HG02610 (cell line): ENCODE results near the gene IDI1.
"Not testable (repeated sequence)": the region's sequence is repeated elsewhere in the genome, so short reads cannot be mapped to it uniquely, and the experiment has no call there.

Experiments
- ATAC-seq: cut with Tn5 transposase; IDR thresholded peaks from one replicate; pipeline ENCODE4 v1.9.1; 2021; ENCODE audit warnings: mild to moderate bottlenecking, moderate library complexity; ENCODE audit not compliant: unreplicated experiment

Gene IDI1

GRCh38 chr10:1048732-1049424 lies at the start of gene IDI1:
Gene IDI1 (minus strand): TSS chr10:1049119. CDS start chr10:1049003, 116 bp downstream.
- ATAC-seq: peak; percentile 88

- ATAC-seq: no peak
Observed at GRCh38 chr10:1097436-1097835, 48.5 kb upstream of the IDI1 start.

- ATAC-seq: no peak
Observed at GRCh38 chr10:1096287-1096889, 47.5 kb upstream of the IDI1 start.

- ATAC-seq: no peak
Observed at GRCh38 chr10:1095498-1095897, 46.6 kb upstream of the IDI1 start.

- peak; percentile 78 for ATAC-seq
Observed at GRCh38 chr10:1094112-1095057, 45.5 kb upstream of the IDI1 start.

GRCh38 chr10:1093696-1094095 lies 44.8 kb upstream of the IDI1 start:
- no peak for ATAC-seq

GRCh38 chr10:1090696-1091095 lies 41.8 kb upstream of the IDI1 start:
- no peak for ATAC-seq

GRCh38 chr10:1089017-1089689 lies 40.2 kb upstream of the IDI1 start:
- no peak for ATAC-seq

GRCh38 chr10:1086787-1087186 lies 37.9 kb upstream of the IDI1 start:
- ATAC-seq: no peak

- no peak for ATAC-seq
Observed at GRCh38 chr10:1085258-1085657, 36.3 kb upstream of the IDI1 start.

GRCh38 chr10:1084011-1084950 lies 35.4 kb upstream of the IDI1 start:
- no peak for ATAC-seq

GRCh38 chr10:1083581-1083980 lies 34.7 kb upstream of the IDI1 start:
- no peak for ATAC-seq

GRCh38 chr10:1078668-1079067 lies 29.7 kb upstream of the IDI1 start:
- no peak for ATAC-seq

GRCh38 chr10:1074748-1075308 lies 25.9 kb upstream of the IDI1 start:
- ATAC-seq: no peak

- ATAC-seq: no peak
Observed at GRCh38 chr10:1074052-1074747, 25.3 kb upstream of the IDI1 start.

- ATAC-seq: no peak
Observed at GRCh38 chr10:1070919-1071318, 22.0 kb upstream of the IDI1 start.

- ATAC-seq: no peak
Observed at GRCh38 chr10:1068380-1069361, 19.8 kb upstream of the IDI1 start.

- ATAC-seq: not testable (repeated sequence)
Observed at GRCh38 chr10:1066734-1067133, 17.8 kb upstream of the IDI1 start.
